GM18502 (cell line): Measurements from ENCODE around the gene PI4KA.
"Not testable (repeated sequence)": the region's sequence is repeated elsewhere in the genome, so short reads cannot be mapped to it uniquely, and the experiment has no call there.

Experiments used
- ATAC-seq: cut with Tn5 transposase; IDR thresholded peaks from one replicate; pipeline ENCODE4 v1.9.1; 2021; ENCODE audit warnings: mild to moderate bottlenecking; ENCODE audit not compliant: unreplicated experiment, poor library complexity

Gene PI4KA

DNA sequence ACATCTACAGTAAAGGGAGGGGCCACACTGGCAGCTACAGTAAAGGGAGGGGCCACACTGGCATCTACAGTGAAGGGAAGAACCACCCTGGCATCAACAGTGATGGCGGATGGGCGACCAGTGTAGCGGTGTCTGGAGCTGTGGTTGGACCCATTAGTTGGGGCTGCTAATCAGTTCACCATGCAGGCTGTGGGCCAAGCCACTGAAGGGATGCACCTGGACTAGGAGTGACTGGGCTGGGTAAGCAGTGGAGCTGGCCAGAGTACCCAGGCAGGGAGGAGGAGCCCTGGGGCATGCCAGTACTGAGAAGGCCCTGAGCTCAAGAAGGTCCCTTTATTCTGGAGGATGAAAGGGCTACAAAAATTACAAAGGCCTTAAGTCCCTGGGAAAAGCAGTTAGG is 121.7 kb downstream of the PI4KA start:
- not testable (repeated sequence) for ATAC-seq

DNA sequence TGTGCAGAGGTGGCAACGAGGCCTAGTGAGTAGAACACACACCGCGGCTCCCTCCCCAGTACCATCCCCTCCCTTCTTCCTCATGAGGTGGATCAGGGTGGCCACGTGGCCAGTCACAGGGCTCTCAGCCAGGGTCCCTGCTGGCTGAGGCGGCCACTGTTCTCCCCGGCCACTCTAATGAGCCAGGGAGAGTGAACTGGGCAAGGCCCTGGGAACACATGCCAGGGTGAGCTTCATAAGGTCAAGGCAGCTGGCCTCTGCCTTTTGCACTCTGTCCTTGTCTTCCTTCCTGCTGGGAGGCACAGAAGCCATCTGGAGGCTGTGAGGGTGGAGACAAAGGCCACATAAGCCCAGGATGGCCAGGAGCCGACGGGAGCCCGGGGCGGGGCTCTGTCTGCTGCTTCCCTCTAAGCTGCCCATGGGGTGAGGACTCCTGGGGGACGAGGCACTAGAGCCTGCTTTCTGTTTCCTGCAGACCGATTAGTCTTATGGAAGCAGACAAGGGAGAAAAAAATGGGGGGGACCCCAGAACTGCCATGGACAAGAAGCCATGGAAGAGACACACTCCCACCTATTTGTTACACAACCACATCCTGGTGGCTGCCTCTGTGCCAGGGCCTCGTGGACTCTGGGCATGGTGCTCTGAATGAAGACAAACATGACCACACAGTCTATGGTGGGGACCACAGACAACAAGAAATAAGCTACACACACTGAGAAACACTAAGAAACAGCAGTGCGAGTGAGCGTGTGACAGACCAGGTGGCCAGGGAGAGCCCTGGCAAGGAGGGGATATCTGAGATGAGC is 123.1 kb downstream of the PI4KA start:
- not testable (repeated sequence) for ATAC-seq

DNA sequence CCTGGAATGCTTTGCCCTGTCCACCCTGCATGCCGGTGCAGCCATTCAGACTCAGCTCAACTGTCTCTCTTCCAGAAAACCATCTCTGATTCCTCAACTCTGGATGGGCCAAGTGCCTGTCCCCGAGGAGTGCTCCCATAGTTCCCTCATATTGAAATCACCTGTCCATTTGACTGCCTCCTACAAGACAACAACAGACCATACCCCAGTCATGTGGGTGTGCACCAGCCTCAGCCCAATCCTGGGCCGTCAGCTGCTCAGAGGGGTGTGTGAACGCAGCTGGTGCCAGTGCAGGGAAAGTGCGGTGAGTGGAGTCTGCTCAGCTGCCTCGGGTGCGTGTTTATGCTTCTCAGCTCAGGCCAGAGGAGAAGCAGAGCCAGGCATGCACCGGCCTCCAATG is 126.2 kb downstream of the PI4KA start:
- ATAC-seq = not testable (repeated sequence)

DNA sequence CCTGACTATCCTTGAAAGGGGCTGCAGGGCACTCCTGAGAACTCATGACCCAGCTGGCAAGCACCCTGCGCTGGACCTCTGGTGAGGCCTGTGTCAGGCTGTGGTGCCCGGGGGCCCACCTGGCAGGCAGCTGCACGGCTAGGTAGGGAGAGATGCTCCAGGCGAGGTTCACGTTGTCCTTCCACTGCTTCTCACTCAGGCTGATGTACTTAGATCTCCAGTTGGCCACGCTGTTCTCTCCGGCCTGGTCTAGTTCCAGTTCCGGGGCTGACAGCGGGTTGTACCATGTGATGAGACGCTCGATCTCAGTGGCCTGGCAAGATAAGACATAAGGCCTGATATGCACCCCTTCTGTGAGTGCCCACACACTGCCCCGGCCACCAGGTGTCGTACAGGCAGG is 129.4 kb downstream of the PI4KA start:
- ATAC-seq = no peak

DNA sequence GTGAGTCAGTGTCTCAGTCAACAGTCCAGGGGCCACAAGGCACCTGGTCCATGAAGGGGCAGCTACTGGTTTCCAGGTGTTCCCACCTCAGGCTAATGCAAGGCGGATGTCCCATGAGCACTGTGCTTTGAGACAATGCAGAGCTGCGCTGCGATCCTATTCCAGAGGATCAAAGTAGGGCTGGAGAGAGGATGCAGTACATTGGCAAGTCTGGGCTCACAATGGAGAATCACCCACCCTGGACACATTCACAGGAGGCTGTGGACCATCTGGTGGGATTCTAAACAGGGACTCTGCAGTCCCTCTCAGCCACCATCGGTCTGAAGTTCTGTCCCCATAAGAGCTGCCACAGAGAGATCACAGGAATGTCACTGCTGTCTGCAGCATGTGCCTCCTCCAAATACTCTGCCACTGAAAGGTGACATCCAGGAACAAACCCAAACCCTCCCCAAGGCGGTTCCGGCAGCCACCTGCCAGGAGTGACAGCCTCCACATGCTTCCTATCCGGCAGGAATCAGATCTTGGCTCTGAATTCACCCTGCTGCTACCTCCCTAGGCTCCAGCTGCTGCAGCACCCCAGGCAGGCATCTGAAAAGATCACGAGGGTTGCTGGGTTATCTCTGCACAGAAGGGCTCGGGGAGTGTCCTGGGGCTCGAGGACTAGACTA is 130.0 kb downstream of the PI4KA start:
- no peak for ATAC-seq

DNA sequence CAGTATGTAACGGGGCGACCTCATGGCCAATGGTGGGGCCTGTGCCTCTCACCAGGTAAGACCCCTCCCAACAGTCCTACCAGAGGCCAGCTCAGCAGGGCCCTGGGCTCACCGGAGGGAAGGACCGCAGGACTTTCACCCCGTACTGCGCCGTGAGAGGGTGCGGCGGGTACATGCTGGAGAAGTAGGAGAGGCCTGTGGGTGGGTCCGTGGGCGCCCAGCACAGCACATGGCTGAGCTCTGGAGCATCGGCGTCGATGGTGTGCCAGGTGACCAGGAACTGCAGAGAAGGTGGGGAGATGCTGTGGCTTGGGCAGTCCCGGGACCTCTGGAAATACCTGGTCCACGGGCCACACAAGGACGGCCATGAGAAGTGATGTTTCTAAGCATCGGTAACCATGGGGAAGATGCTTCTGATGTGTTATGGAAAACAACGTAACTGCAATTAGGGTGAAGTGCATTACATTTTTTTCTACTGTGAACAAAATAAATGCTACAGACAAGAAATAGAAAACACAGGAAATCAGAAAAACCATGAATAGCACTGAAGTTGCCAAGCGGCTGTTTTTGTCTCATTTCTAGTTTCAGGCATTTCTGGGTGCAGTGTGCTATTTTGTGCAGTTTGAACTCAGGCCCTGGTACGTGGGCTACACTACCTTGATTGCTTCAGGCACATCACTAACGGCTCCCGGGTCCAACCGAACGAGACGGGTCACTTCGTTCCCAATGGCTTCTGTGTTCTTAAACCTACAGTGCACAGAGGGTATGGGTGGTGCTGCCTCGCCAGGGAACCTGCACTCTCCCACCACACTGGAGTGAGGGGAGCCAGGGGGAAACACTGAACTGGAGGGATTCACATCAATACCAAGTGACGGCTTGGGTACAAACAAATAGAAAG is 131.2 kb downstream of the PI4KA start:
- no peak for ATAC-seq

DNA sequence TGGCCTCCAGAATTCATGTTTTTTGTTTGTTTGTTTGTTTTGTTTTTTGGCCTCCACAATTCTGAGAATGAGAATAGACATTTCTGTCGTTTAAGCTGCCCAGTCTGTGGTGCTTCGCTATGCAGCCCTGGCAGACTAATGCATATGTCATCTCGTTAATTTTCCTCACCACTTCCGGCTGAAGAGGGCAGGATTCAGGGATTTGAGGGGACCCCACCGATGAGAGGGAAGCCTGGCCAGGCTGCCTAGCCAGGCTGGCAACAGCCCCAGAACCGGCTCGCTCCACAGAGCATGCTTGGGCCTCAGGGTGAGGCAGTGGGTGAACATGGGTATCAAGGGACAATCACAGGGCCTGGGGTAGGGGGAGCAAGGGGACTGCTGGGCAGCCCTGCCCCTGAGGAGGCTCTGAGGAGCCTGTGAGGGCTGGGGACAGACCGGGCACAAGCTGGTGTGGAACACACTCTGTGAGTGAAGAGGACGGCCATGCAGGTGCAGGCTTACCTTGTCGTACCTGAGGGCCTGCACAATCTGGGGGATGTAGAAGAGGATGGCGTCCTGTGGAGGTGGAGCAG is 132.5 kb downstream of the PI4KA start:
- no peak for ATAC-seq

DNA sequence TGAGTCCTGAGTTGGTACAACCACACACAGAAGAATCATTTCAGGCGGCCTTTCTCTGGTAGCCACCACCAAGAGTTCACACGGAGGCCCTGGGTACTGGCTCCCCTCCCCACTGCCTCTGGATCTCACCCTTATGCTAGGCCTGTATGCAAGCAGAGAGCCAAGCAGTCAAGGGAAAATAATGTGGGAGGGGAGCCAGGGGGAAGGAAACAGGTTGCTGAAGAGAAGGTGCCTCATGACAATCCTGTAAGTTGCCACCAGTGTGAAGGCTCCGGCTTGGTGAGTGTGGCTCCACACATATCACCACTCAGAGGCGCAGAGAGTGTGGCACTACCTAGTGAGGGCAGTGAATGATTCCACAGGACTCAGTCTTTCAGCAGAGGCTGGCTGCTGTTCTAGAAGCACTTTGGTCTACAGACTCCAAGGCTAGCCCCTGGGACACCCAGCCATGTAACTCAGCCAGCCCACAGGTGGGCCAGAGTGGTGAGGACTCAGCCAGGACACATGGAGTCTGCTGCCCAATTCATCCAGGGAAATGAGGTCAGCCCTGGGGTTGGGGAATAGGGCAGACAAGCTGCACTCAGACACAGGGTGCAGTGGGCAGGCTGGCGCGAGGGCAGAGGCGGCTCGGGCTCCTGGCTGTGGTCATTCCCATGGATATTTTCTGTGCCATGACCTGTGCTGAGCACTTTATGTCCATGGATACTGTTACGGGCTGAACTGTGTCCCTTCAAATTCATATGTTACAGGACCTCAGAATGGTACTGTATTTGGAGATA is 133.7 kb downstream of the PI4KA start:
- ATAC-seq = no peak

DNA sequence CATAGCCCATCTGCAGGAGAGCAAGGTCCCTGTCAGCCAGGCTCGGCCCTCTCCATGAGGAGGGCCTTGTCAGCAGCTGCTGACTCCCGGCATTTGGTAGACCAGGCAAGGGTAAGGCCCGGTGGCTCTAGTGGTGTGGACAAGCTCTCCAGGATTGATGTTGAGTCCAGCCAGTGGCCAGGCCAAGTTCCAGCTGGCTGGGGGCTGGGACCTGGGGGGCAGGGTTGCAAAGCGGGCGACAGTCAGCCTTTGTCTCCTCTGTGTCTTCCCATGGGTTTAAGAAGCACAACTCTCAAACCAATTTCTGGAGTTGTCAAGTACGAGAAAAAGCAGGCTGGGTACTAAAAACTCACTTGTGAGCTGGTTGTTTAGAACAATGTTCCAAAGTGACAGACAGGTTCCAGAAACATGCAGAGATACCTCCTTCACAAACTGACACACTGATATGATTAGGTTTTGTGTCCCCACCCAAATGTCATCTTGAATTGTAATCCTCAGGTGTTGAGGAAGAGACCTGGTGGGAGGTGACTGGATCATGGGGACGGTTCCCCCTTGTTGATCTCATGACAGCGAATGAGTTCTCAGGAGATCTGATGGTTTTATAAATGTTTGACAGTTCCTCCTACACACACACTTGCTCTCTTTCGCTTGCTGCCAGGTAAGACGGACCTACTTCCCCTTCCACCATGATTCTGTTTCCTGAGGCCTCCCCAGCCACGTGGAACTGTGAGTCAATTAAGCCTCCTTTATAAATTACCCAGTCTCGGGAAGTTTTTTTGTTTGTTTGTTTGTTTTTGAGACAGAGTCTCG is 137.0 kb downstream of the PI4KA start:
- no peak for ATAC-seq

DNA sequence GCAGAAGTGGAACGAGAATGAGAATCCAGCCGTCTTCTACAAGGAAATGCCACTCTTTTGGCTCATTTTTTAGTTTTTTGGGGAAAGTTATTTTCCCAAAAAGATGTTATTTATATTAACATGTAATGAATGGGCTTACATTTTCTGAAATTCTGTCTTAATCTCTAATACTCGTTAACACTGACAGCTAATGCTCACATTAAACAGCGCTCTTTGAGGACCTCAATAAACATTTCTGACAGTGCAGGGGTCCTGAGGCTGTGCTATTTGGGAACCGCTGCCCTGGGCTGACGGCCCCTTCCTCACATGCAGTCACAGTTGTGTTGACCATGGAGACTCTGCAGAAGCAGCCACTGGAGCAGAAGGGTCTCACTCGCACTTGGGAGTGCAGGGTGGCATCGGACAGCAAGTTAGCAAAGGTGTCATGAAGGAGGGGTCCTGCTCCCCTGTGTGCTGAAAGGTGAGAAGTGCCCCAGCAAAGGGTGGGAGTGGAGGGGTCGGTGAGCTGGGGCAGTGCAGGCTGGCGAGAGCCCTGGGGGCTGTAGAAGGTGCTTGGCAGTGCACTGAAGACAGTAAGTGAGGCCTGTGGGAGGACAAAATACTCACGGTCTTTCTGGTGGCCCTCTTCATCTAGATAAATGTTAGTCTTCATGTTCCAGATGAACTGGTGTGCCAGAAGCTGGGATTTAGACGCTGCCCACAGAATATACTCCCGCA is 137.8 kb downstream of the PI4KA start:
- ATAC-seq = no peak

DNA sequence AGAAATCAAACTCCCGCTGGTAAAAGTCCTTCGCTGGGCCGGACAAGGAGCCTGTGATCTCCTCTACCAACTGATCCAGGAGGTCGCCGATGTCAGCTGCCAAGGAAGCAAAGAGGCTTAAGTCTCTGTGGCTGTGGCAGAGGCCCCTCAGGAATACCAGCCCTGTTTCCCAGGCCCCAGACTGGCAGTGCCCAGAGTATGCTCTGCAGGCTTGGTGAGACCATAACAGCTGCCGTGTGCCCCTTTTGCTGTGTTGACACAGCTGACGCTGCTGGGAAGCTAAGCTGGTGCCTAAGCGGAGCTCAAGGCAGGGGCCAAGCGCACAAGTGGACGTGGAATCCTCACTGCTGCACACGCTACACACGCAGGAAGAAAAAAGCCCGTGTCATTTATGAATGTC is 139.9 kb downstream of the PI4KA start:
- not testable (repeated sequence) for ATAC-seq

DNA sequence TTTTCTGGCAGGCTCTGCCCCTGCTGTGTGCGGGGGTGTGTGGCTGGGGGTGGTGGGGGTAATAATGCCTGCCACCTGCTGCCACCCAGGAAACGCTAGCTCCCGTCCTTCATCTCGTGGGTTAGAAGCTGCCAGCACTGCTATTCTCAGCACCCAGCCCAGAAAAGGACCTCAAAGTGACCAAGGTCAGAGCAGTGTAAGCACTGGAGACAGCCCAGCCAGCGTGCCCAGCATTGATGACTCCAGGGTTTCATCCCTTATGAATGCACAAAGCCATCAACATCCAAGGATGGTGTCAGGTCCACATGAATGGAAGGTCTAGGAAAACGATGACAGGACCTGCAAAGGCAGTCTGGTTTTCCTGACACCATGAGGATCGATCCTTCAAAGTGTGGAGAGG is 140.6 kb downstream of the PI4KA start:
- not testable (repeated sequence) for ATAC-seq

DNA sequence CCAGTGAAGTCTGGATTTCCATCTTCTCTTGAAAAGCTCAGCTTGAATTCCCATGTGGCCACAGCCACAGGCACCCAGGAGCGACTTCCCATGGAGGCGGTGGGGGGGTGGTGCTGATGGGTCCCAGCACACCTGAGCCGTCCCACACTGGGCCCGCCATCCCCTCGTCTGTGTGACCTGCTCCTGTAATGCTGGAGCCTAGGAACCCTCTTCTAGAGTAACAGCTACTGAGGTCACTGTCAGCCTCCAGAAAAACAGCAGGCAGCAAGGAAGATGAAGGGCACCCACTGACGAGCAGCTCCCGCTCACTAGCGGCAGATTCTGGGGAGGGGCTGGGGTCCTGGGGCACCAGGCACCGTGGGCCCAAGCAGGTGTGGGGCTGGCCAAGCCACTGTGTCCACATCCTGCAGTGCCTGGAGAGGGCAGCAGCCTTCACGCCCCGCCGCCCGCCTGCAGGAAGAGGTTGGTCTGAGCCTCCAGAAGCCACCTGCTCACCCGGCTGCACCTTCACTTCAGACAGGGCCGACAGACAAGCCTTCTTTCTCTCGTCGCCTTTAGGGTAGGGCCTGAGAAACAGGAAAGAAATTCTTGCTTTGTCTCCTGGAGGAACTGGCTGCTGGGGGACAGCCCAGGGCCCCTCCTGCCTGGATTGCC is 141.3 kb downstream of the PI4KA start:
- ATAC-seq = not testable (repeated sequence)

DNA sequence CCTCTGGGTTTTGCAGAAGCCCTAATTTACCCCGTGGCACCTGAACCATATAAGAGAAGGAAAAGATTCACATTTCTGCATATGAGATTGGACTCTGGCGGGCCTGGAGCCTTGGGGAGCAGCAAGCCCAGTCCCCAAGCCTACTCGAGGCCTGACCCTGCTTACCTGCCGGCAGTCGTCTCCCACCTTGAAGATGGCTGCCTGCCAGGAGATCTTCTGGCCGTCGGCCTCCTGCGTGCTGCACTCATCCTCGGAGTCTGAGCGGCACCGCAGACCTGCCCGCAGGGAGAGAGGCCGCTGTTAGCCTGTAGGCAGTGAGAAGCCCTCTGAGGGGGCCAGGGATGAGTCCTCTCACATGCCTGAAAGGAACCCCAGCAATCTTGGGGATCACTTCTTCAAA is 145.5 kb downstream of the PI4KA start:
- not testable (repeated sequence) for ATAC-seq

DNA sequence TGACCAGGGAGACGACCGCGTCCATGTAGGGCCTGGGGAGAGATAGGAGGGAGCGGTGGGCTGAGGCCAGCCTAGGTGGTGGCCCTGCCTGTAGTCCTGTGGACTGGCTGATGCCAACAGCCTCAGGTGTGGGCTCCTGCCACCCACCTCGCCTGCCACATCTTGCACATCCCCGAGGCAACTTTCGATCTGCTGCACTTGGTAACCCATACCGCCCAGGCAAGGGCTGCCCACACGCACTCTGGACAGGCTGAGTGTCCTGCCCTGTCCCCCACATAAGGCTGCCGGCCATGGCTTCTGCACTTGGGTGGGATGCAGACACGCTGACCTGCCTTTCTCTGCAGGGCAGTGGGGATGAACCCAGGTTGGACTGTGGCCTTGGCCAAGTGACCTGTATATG is 148.6 kb downstream of the PI4KA start:
- ATAC-seq = not testable (repeated sequence)

DNA sequence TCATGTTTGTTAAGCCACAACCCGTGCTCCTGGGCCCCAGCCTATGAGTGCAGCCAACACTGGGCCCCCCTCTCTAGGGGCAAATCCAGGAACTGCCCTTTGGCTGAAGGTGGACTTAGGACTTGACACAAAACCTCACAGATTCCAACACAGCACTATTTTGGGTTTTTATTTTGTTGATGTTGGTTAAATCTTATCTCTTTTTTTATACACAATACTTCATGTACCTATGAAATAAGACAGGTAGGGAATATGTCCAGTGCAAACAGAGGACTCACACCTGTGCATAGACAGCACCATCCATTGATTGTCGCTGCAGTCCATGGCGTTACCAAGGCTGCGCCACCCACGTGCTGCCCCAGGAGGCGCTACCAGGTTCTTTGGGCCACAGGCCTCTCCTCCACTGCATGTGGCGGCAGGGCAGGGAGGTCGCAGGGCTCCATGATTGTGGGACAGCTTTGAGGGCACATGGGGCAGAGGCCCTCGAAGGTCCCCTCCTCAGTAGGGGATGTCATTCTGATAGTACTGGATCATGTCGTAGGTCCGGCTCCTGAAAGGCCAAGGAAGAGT is 151.0 kb downstream of the PI4KA start:
- ATAC-seq = not testable (repeated sequence)

DNA sequence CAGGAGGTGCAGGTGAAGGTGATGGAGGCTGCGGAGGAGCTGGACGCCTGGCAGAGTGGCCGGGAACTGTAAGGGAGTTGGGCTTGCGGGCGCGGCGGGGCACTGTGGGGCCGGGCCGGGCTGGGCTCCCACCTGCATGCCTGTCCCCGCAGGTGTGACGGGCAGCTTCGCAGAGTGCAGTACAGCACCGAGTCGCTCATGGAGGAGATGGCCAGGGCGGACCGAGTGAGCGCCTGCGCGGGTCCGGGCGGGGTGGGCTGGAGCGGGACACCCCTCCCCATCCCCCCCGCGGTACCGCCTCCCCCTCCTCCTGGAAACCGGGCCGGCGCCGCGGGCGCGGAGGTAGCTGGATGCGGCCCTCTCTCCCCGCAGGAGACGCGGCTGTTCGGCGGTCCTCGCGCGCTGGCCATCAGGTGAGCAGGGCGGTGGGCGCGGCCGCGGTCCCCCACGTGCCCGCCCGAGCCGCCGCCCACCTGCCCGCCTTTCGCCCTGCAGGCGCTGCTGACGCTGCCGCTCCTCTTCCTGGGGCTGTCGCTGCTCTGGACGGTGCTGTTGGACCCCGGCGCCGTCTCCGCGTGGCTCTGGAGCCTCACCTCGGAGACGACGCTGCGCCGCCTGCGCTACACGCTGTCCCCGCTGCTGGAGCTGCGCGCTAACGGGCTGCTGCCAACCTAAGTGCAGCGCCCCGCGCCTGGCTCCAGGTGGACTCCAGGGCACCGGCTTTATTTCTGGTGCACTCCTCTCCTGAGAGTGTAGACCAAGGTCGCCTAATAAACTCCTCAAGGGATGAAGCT is 154.6 kb downstream of the PI4KA start:
- ATAC-seq = not testable (repeated sequence)
